H1 (cell line): Measurements from ENCODE around the gene KRTAP4-9. TPM values are rescaled to one million over a fixed set of nuclear protein-coding genes. Genes with fewer than 3 reads are reported as not detected.

Experiments used
- CTCF ChIA-PET: fragments of 300-600 bp; sonication (Branson Sonifier 250); formaldehyde crosslinking; loops from one replicate; lab custom pipeline; 2021; ENCODE audit not compliant: partially characterized antibody; lab: Charles Lee
- POLR2A ChIA-PET: fragments of 300-600 bp; sonication (Branson Sonifier 250); formaldehyde crosslinking; loops from one replicate; lab custom pipeline; 2021; ENCODE audit warnings: inconsistent platforms; ENCODE audit not compliant: partially characterized antibody; lab: Charles Lee
- DNase-seq, 2 experiments: peaks; one replicate each; pipeline versions ENCODE4 v3.0.0 to v3.0.0-alpha.2; 2010 to 2022; ENCODE audit warnings: low spot score in 2 of 2, low read depth in 1 of 2, mixed read lengths in 1 of 2
- FAIRE-seq: peaks from 2 replicates; lab custom pipeline; 2011; peaks lifted over from hg19 to GRCh38; lab: Jason Lieb, UNC
- H2AFZ ChIP-seq: 2 replicates; pipeline ENCODE4 v1.8.1; 2012; ENCODE audit warnings: low read length, inconsistent platforms
- H2AK5ac ChIP-seq: 2 replicates; pipeline ENCODE4 v1.6.1; 2013; ENCODE audit warnings: low read depth, low read length
- H2BK120ac ChIP-seq: replicated peaks from 2 replicates; pipeline ENCODE3; 2013; ENCODE audit warnings: low read depth, low read length, inconsistent platforms
- H2BK12ac ChIP-seq: 2 replicates; pipeline ENCODE4 v1.6.1; 2013; ENCODE audit warnings: low read depth, low read length
- H2BK15ac ChIP-seq: 2 replicates; pipeline ENCODE4 v1.6.1; 2013; ENCODE audit warnings: low read length
- H2BK20ac ChIP-seq: 2 replicates; pipeline ENCODE4 v1.6.1; 2013; ENCODE audit warnings: low read length
- H2BK5ac ChIP-seq: 2 replicates; pipeline ENCODE4 v1.6.1; 2013; ENCODE audit warnings: low read depth, low read length
- H3K14ac ChIP-seq: 2 replicates; pipeline ENCODE4 v1.6.1; 2013; ENCODE audit warnings: inconsistent platforms; ENCODE audit not compliant: insufficient read length
- H3K18ac ChIP-seq: 2 replicates; pipeline ENCODE4 v1.6.1; 2013; ENCODE audit warnings: low read length; ENCODE audit errors: extremely low read depth
- H3K23ac ChIP-seq: 2 replicates; pipeline ENCODE4 v1.6.1; 2013; ENCODE audit warnings: inconsistent platforms; ENCODE audit not compliant: insufficient read length
- H3K23me2 ChIP-seq: 2 replicates; pipeline ENCODE4 v1.6.1; 2013; ENCODE audit warnings: low read depth, low read length
- H3K27ac ChIP-seq: 2 replicates; pipeline ENCODE4 v1.6.1; 2011; ENCODE audit warnings: low read depth, low read length, inconsistent platforms
- H3K27me3 ChIP-seq, 4 experiments: replicated peaks in 1 of 4; 1 replicate in 1 of 4; 2 replicates in 3 of 4; pipeline versions ENCODE4 v1.6.1 to v1.8.1; 2011 to 2013; ENCODE audit warnings: low read length in 3 of 4, mild to moderate bottlenecking in 3 of 4, inconsistent platforms in 2 of 4, mixed read lengths in 2 of 4, moderate library complexity in 1 of 4; ENCODE audit not compliant: control insufficient read depth in 3 of 4, insufficient read depth in 3 of 4; ENCODE audit errors: extremely low read depth in 1 of 4
- H3K36me3 ChIP-seq, 4 experiments: 2 replicates each; pipeline versions ENCODE4 v1.6.1 to v1.8.1; 2011 to 2013; ENCODE audit warnings: mild to moderate bottlenecking in 4 of 4, low read length in 3 of 4, moderate library complexity in 2 of 4, control low read depth in 1 of 4, inconsistent platforms in 1 of 4; ENCODE audit not compliant: insufficient read depth in 4 of 4, control insufficient read depth in 2 of 4
- H3K4ac ChIP-seq: replicated peaks from 2 replicates; pipeline ENCODE3; 2013; ENCODE audit warnings: low read length, low read depth, mixed read lengths, inconsistent platforms; ENCODE audit not compliant: insufficient read length
- H3K4me1 ChIP-seq, 4 experiments: replicated peaks in 1 of 4; 1 replicate in 1 of 4; 2 replicates in 3 of 4; pipeline versions ENCODE4 v1.6.1 to v1.8.1; 2011 to 2013; ENCODE audit warnings: low read length in 3 of 4, inconsistent platforms in 2 of 4, mixed read lengths in 1 of 4; ENCODE audit not compliant: insufficient read depth in 4 of 4, control insufficient read depth in 3 of 4
- H3K4me2 ChIP-seq, 2 experiments: 2 replicates each; pipeline versions ENCODE4 v1.6.1 to v1.8.1; 2011 to 2013; ENCODE audit warnings: low read depth in 2 of 2, low read length in 2 of 2, control low read depth in 1 of 2, inconsistent platforms in 1 of 2, mild to moderate bottlenecking in 1 of 2; ENCODE audit not compliant: insufficient read depth in 1 of 2
- H3K4me3 ChIP-seq, 4 experiments: fragments of 200-600, 300-600 bp in 1 of 4; sonication (generic), shearing (Covaris generic), sonication (Bioruptor Twin) in 1 of 4; 2 replicates each; pipeline versions ENCODE4 v1.5.1 to v1.8.1; 2011 to 2016; ENCODE audit warnings: low read length in 4 of 4, low read depth in 3 of 4, control low read depth in 2 of 4, inconsistent platforms in 2 of 4, mild to moderate bottlenecking in 2 of 4, mixed read lengths in 1 of 4, moderate library complexity in 1 of 4; ENCODE audit not compliant: insufficient read depth in 2 of 4; ENCODE audit errors: extremely low read depth in 1 of 4
- H3K56ac ChIP-seq: replicated peaks from 2 replicates; pipeline ENCODE3; 2013; ENCODE audit warnings: low read depth, mild to moderate bottlenecking, mixed read lengths, low read length, inconsistent platforms; ENCODE audit not compliant: insufficient read length
- H3K79me1 ChIP-seq: 2 replicates; pipeline ENCODE4 v1.6.1; 2013; ENCODE audit warnings: low read depth, low read length, control low read depth
- H3K79me2 ChIP-seq, 2 experiments: 2 replicates each; pipeline versions ENCODE4 v1.6.1 to v1.8.1; 2012 to 2013; ENCODE audit warnings: low read length in 2 of 2, mild to moderate bottlenecking in 2 of 2, inconsistent platforms in 1 of 2; ENCODE audit not compliant: insufficient read depth in 2 of 2, control insufficient read depth in 1 of 2
- H3K9ac ChIP-seq, 4 experiments: replicated peaks in 1 of 4; 1 replicate in 1 of 4; 2 replicates in 3 of 4; pipeline versions ENCODE4 v1.6.1 to v1.8.1; 2011 to 2013; ENCODE audit warnings: low read depth in 3 of 4, low read length in 3 of 4, control low read depth in 2 of 4, mild to moderate bottlenecking in 2 of 4, moderate library complexity in 2 of 4, inconsistent platforms in 1 of 4; ENCODE audit errors: extremely low read depth in 1 of 4
- H3K9me3 ChIP-seq, 2 experiments: 2 replicates each; pipeline versions ENCODE4 v1.6.1 to v1.8.1; 2012 to 2013; ENCODE audit warnings: mild to moderate bottlenecking in 2 of 2, moderate library complexity in 2 of 2, control low read depth in 1 of 2, inconsistent platforms in 1 of 2, low read depth in 1 of 2, low read length in 1 of 2, mixed read lengths in 1 of 2; ENCODE audit not compliant: insufficient read depth in 2 of 2
- H4K20me1 ChIP-seq, 2 experiments: replicated peaks in 1 of 2; 2 replicates each; pipeline versions ENCODE3 to v1.8.1; 2011 to 2013; ENCODE audit warnings: inconsistent platforms in 2 of 2, low read length in 2 of 2, mild to moderate bottlenecking in 1 of 2; ENCODE audit not compliant: insufficient read depth in 2 of 2, control insufficient read depth in 1 of 2
- H4K5ac ChIP-seq: 2 replicates; pipeline ENCODE4 v1.6.1; 2013; ENCODE audit warnings: low read length, low read depth, mixed read lengths, inconsistent platforms; ENCODE audit not compliant: insufficient read length
- H4K8ac ChIP-seq: 2 replicates; pipeline ENCODE4 v1.8.0; 2013; ENCODE audit warnings: mild to moderate bottlenecking, moderate library complexity, low read length, inconsistent platforms; ENCODE audit not compliant: insufficient read depth; ENCODE audit errors: extremely low read depth
- H4K91ac ChIP-seq: replicated peaks from 2 replicates; pipeline ENCODE3; 2013; ENCODE audit warnings: low read length, mixed read lengths, inconsistent platforms; ENCODE audit not compliant: insufficient read length
- BCL11A ChIP-seq, 2 experiments: IDR thresholded peaks; one replicate each; pipeline ENCODE4 v1.6.1; 2011; ENCODE audit warnings: low read depth in 2 of 2, low read length in 2 of 2, mild to moderate bottlenecking in 2 of 2
- CBX8 ChIP-seq: fragments of 300-800, 300-1000 bp; sonication (generic); IDR thresholded peaks from 2 replicates; pipeline ENCODE4 v1.7.1; 2016; ENCODE audit warnings: low read depth, low read length, borderline replicate concordance
- CHD1 ChIP-seq: IDR thresholded peaks from 2 replicates; pipeline ENCODE4 v1.6.1; 2012; ENCODE audit warnings: low read depth, low read length, improper control_type of control experiment
- CREB1 ChIP-seq: IDR thresholded peaks from 2 replicates; pipeline ENCODE4 v1.6.1; 2012; ENCODE audit warnings: inconsistent platforms
- EP300 ChIP-seq, 2 experiments: IDR thresholded peaks; 1 replicate in 1 of 2; 2 replicates in 1 of 2; pipeline ENCODE4 v1.6.1; 2011 to 2012; ENCODE audit warnings: low read depth in 2 of 2, low read length in 2 of 2, mild to moderate bottlenecking in 2 of 2, borderline replicate concordance in 1 of 2, inconsistent platforms in 1 of 2, moderate library complexity in 1 of 2
- HDAC2 ChIP-seq, 2 experiments: fragments of 300-600 bp in 1 of 2; sonication (generic) in 1 of 2; IDR thresholded peaks; 2 replicates each; pipeline ENCODE4 v1.6.1; 2011 to 2012; ENCODE audit warnings: low read depth in 2 of 2, low read length in 2 of 2, mild to moderate bottlenecking in 2 of 2, moderate library complexity in 2 of 2, borderline replicate concordance in 1 of 2, inconsistent platforms in 1 of 2
- HDAC6 ChIP-seq: IDR thresholded peaks from one replicate; pipeline ENCODE4 v1.7.1; 2012; ENCODE audit warnings: low read depth, mild to moderate bottlenecking, inconsistent platforms, low read length, moderate library complexity
- JUN ChIP-seq: IDR thresholded peaks from 2 replicates; pipeline ENCODE4 v1.6.1; 2011; ENCODE audit warnings: low read depth, mild to moderate bottlenecking, improper control_type of control experiment, low read length
- JUND ChIP-seq: IDR thresholded peaks from 2 replicates; pipeline ENCODE4 v1.6.1; 2011; ENCODE audit warnings: mild to moderate bottlenecking, improper control_type of control experiment, low read length
- POLR2AphosphoS5 ChIP-seq: IDR thresholded peaks from 2 replicates; pipeline ENCODE4 v1.6.1; 2011; ENCODE audit warnings: low read depth, low read length
- SIN3A ChIP-seq, 2 experiments: IDR thresholded peaks in 1 of 2; conservative IDR thresholded peaks in 1 of 2; 2 replicates each; pipeline ENCODE4 v1.6.1; 2011 to 2012; ENCODE audit warnings: low read length in 2 of 2, improper control_type of control experiment in 1 of 2, low read depth in 1 of 2, mild to moderate bottlenecking in 1 of 2
- SP2 ChIP-seq: IDR thresholded peaks from 2 replicates; pipeline ENCODE4 v1.6.1; 2012; ENCODE audit warnings: mild to moderate bottlenecking, low read length, inconsistent platforms
- SRF ChIP-seq: IDR thresholded peaks from 2 replicates; pipeline ENCODE4 v1.6.1; 2011; ENCODE audit warnings: mild to moderate bottlenecking, low read depth, low read length, moderate library complexity
- USF2 ChIP-seq: IDR thresholded peaks from 2 replicates; pipeline ENCODE4 v1.6.1; 2011; ENCODE audit warnings: low read length, improper control_type of control experiment
- WGBS, 2 experiments: shearing (Covaris generic) in 1 of 2; methylation state at CpG; one replicate each; pipeline versions ENCODE4 v1.1.6 to v1.1.7; 2013 to 2015; ENCODE audit warnings: low lambda C conversion rate in 2 of 2, mixed read lengths in 2 of 2, inconsistent platforms in 1 of 2, low coverage in 1 of 2, missing lambda C conversion rate in 1 of 2; ENCODE audit not compliant: insufficient replicate concordance in 2 of 2, insufficient coverage in 1 of 2, insufficient read length in 1 of 2; ENCODE audit errors: extremely low coverage in 1 of 2, missing lambda C conversion rate in 1 of 2; 5-methylcytosine and 5-hydroxymethylcytosine counted together
- polyA plus RNA-seq, 7 experiments: library from polyadenylated mRNA; depleted of rRNA in 3 of 7; stranded (reverse) in 5 of 7; unstranded in 2 of 7; fragments of >200 nt in 5 of 7; fragments of 200-250 nt in 2 of 7; gene quantifications; 1 replicate in 5 of 7; 2 replicates in 1 of 7; 4 replicates in 1 of 7; pipeline versions ENCODE4 v1.2.1 to v1.2.3, GENCODE V29; 2011 to 2013; ENCODE audit warnings: missing spikeins in 2 of 7, mixed read lengths in 2 of 7
- total RNA-seq: library from RNA; stranded (reverse); fragmentation: NEBNext Ultra II Directional; extraction: Animal tissue kit (Norgen Biotek cat#: 25700); gene quantifications from 2 replicates; pipeline ENCODE4 v1.2.1, GENCODE V29; 2021

The KRTAP4-9 gene
- total and polyA plus RNA-seq, 2 of the 8 experiments (the other 6 are each of a cell fraction or from before 2014, with no cell fraction given) = not detected

GRCh38 chr17:41127371-41127770, 22.2 kb downstream of the KRTAP4-9 start:
- Histone ChIP-seq H4K5ac (no peak overlapping the region), H3K14ac (no peak overlapping the region), H3K4me3 (no peak overlapping the region), H4K20me1 (no peaks in the 10 kb centered on the region), H3K23ac (no peak overlapping the region), H2BK5ac (no peak overlapping the region), H3K23me2 (no peaks in the 10 kb centered on the region), H3K4ac (no peak overlapping the region), H2BK20ac (no peak overlapping the region), H3K18ac (no peak overlapping the region), H2BK120ac (no peak overlapping the region), H2BK12ac (no peak overlapping the region), H4K91ac (no peak overlapping the region), H3K79me1 (no peaks in the 10 kb centered on the region), H3K4me2 (no peak overlapping the region), H3K27me3 (no peaks in the 10 kb centered on the region), H3K9me3 (0 out of 4 replicates have a peak, but pooled peaks cover 0 to 5% of the 10 kb centered on the region in 2 experiments), H2BK15ac (no peak overlapping the region), H3K9ac (no peak overlapping the region), H3K56ac (no peak overlapping the region), H3K36me3 (no peaks in the 10 kb centered on the region), H4K8ac (no peak overlapping the region), H3K4me1 (no peaks in the 10 kb centered on the region), H2AFZ (no peak overlapping the region), H2AK5ac (no peak overlapping the region), H3K27ac (no peak overlapping the region), H3K79me2 (no peaks in the 10 kb centered on the region)
- DNase-seq = no peak
- ChIA-PET CTCF (no interaction called here), POLR2A (no interaction called here)
- FAIRE-seq = no peak
- 95% methylated on average over 1 of the region's 1 CpG; no CpG with 5 or more reads in 1 of the 2 experiments for WGBS, 2 experiments
- TF ChIP-seq EP300 (IDR thresholded peaks at IDR 0.05; ENCODE audit: borderline replicate concordance in 1 of 2, low read depth in 2 of 2, low read length in 2 of 2) (no peak), CHD1 (no peak), POLR2AphosphoS5 (no peak), JUN (no peak), BCL11A (IDR thresholded peaks at IDR 0.05; ENCODE audit: low read depth in 2 of 2, low read length in 2 of 2) (no peak), HDAC2 (IDR thresholded peaks at IDR 0.05; ENCODE audit: borderline replicate concordance in 1 of 2, low read depth in 2 of 2, low read length in 2 of 2) (no peak), SRF (no peak), SIN3A (conservative IDR thresholded peaks at IDR 0.05 in 1 of 2, IDR thresholded peaks at IDR 0.05 in 1 of 2; ENCODE audit: low read depth in 1 of 2, low read length in 2 of 2) (no peak), HDAC6 (no peak), JUND (no peak), SP2 (no peak), USF2 (no peak), CBX8 (no peak), CREB1 (no peak)
